Head of caudate nucleus (tissue), 42 donors: ENCODE data around the gene PKLR.
"Not testable (repeated sequence)": the region's sequence is repeated elsewhere in the genome, so short reads cannot be mapped to it uniquely, and the experiment has no call there.

Experiments used
- DNase-seq, 42 donors: peaks; one replicate each; pipeline versions ENCODE4 v3.0.0 to v3.0.0-alpha.2; 2020 to 2021; ENCODE audit warnings: mixed read lengths in 7 of 42
- intact Hi-C: fragments of 100-400 bp; cut with DNase I; formaldehyde crosslinking; loops from one replicate; pipeline ENCODE4 v1.15.0; 2022

Gene PKLR

DNA sequence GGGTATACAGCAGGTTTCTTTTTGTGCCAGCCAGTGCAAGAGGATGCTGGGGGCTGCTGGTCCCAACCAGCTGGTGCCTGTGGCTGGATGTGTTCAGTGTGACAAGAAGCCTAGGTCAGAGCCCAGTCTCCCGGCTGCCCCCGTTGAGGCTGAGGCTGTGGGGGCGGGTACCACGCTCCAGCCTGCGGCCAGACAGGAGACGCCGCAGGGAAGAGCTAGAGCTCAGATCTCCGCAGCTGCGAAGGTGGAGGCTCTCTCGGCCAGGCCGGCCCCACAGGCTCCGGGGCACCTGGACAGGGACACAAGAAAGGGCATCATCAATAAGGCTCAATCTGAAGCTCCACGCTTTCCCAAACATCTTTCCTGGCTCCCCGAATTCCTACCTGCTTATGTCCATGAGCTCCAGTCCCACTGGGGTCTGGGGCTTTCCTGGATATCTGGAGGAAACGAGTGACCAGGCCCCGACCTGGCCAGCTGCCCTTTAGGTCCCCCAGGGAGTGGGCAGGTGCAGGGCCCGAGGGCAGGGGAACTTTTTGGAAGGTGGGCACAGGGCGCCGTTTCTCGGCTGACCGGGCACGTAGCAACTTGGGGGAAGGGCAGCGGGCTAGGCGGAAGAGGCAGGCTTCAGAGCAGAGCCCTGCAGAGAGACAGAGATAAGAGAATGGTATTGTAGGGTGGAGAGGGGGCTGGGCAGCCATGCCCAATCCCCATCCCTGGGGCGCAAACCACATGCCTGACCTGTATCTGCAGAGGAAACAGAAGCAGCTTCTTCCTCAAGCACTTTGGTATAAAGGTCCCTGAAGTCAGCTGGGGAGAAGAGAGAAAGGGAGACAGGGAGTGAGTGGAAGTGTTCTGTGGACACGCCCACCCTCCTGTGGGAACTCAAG is 53.3 kb downstream of the PKLR start:
- intact Hi-C loops, result no loop called here
- no peak for DNase-seq

GRCh38 chr1:155246796-155247195 is 54.4 kb downstream of the PKLR start:
- intact Hi-C loops, result not testable (repeated sequence)

GRCh38 chr1:155245163-155245524 is 56.1 kb downstream of the PKLR start:
- intact Hi-C loops, result no loop called here

More at GRCh38 chr1:155246796-155247195, 54.4 kb downstream of the PKLR start:
- not testable (repeated sequence) for DNase-seq

GRCh38 chr1:155244368-155245162 is 56.7 kb downstream of the PKLR start:
- DNase-seq, result peak; percentile 92 to 99 (median 98)
- intact Hi-C loops, result loop anchor here (5.0 kb wide), 1 partner anchor 37 kb away; the partner anchor contains the start of genes MTX1 and THBS3

More at GRCh38 chr1:155245163-155245524, 56.1 kb downstream of the PKLR start:
- no peak for DNase-seq

DNA sequence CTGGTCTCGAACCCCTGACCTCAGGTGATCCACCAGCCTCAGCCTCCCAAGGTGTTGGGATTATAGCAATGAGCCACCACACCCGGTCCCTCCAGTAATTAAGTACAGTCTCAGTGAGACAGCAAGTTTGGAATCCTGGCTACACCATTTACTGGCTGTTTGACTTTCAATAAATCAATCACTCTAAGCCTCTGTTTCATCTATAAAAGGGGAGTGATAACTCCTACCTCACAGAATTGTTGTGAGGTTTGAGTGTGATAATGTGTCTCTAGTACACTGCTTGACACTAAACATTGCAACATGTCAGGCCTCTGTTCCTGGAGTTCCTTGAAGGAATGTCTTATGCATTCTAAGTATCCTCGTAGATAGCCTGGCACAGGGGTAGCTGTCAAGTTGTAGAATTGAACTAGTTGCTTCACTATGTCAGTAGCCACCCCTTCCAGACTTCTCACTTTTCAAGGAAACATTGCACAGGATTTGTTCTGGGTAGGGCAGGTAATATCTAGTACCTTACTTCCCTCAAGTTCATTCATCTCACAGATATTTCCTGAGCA is 58.4 kb downstream of the PKLR start:
- intact Hi-C loops, result loop anchor here (5.0 kb wide), 1 partner anchor 36 kb away; the partner anchor contains the start of genes MTX1 and THBS3
- no peak for DNase-seq

GRCh38 chr1:155241841-155242264 is 59.4 kb downstream of the PKLR start:
- DNase-seq, result no peak
- intact Hi-C loops, result loop anchor here (5.0 kb wide), 1 partner anchor 35 kb away; the partner anchor contains the start of genes MTX1 and THBS3

DNA sequence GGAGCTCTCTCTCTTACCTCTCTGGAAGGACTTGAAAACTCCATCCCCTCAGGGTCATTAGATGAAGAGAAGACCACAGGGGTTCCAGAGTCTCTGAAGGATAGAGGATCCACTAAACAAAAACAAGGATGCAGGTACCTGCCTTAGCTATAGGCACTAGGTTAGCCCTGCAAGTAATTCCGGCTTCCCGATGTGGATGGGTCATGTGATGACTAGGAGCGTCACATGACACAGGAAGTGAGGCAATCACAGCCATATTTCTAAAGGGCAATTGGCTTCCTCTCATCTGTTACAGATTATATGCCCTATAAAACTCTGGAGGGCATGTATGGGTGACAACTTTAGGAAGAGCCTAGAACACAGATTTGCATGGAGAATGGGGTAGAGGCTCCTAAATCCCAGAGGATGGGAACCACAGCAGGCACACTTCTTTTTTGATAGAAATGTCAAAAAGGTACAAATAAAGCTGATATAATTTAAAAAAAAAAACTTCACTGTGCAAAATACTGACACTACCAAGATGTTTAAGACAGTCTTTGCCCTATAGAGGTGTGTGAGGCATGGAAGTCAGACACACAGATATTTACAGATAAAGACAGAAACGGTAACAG is 60.1 kb downstream of the PKLR start:
- intact Hi-C loops, result loop anchor here (5.0 kb wide), 1 partner anchor 34 kb away; the partner anchor contains the start of genes MTX1 and THBS3
- DNase-seq, result peak; percentile 59 to 95 (median 88)
